GF-D8 (cell line): Measurements from ENCODE around the gene KANSL1L.
A peak's percentile ranks its signal among the peaks of the same experiment; 100 is the strongest.
"Not testable (repeated sequence)": the region's sequence is repeated elsewhere in the genome, so short reads cannot be mapped to it uniquely, and the experiment has no call there.

Experiments
- DNase-seq: peaks from one replicate; lab custom pipeline; 2025; lab: John Stamatoyannopoulos, UW

Gene KANSL1L

DNA sequence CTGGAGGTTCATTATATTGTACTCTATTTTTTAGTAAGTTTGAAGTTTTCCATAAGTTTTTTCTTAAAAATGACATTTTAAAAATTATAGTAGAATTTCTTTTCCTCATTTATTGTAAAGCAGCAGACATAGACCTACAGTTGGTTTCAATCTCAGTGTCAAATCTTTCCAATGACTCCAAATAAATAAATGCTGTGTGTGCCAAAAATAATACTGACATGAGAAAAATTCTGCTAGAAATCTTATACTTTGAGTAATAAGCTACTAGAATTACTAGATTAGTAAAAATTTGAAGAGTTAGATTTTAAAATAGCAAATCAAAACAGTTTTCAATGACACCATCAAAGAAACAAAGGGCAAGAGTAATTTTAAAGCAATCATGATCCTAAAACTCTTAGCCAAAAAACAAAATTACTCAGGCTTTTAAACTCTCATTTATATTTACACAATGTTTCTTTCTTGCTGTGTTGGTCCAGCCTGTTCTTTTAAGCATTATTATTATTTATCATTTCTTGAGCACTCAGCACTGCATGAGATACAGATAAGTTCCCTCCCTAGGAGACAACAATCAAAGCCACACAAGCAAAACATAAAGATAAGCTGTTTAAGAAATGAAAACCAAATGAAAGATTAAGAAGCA lies 8.3 kb upstream of the KANSL1L start:
- no peak for DNase-seq

DNA sequence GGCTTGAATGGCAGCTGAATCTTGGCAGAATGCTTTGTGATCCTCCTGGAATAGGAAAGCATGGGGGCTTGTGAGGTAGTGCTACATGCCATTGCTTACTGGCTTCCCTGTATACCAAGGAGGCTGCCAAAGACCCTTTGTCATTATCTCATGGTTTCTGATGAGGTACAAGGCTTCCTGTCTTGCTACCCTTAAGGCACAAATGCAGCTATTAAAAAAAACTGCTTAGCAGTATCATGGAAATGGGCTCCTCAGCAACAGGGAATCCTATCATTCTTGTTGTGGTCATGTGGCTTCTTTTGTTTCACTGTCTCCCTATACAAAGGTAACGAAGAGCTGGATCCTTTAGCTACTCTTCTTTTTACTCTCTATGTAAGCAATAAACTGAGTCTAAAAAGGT lies 6.6 kb upstream of the KANSL1L start:
- DNase-seq: no peak

DNA sequence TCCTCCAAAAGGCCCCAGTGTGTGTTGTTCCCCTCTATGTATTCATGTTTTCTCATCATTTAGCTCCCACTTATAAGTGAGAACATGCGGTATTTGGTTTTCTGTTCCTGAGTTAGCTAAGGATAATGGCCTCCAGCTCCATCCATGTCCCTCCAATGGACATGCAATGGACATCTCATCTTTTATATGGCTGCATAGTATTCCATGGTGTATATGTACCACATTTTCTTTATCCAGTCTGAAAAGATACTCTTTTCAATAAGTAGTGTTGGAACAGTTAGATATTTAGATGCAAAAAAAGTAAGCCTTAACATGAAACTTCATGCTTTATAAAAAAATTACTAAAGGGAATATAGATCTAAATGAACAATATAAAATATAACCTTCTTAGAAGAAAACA lies 5.9 kb upstream of the KANSL1L start:
- not testable (repeated sequence) for DNase-seq

DNA sequence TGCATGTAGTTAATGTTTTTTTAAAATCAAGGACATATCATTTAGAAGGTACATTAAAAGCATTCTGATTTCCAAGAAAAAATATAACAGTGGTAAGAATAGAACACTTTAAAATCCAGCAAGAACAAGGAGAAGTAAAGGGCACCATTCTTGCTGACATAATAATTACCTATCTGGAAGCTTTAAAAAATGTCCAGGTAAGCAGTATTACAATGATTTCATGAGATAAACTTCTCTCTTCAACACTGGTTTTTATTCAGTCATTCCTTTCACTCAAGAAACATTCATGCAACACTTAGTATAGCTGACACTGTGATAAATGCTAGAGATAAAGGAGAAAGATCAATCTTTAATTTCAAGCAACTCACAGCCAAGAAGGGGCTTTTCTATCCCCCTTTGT lies 2.9 kb upstream of the KANSL1L start:
- no peak for DNase-seq

- no peak for DNase-seq
Observed at GRCh38 chr2:210172219-210172575, 988 bp upstream of the KANSL1L start.

- DNase-seq: peak; percentile 88
Observed at GRCh38 chr2:210170446-210171303, 534 bp downstream of the KANSL1L start.

DNA sequence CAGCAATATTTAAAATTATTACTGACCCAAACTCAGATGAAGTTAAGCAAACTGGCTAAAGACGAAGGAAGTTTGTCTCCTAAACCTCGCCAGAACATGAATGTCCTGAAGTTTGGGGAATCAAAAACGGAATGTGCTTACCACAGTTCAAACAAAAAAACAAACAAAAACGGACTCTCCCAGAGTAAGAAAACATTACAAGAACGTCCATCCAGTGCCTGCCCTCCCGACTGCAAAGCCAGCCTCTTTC lies 1.1 kb downstream of the KANSL1L start:
- DNase-seq: no peak

- DNase-seq: peak; percentile 34
Observed at GRCh38 chr2:210169516-210170195, 1.6 kb downstream of the KANSL1L start.

DNA sequence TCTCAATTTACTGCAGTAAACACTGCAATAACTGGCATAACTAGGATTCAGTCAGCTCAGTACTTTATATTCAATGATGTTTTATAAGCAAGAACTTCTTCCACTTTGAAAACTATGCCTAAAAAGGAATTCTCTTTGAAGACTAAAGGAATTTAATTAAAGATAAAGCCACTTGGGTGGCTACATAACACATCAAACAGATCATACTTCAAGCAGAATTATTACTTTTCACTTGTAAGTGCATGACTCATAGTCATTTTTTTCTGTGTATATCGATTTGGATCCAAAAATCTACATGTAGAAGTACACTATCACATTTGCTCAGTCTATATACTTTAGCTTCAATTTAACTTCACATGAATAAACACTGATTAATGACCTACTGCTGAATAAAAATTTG lies 4.0 kb downstream of the KANSL1L start:
- no peak for DNase-seq

DNA sequence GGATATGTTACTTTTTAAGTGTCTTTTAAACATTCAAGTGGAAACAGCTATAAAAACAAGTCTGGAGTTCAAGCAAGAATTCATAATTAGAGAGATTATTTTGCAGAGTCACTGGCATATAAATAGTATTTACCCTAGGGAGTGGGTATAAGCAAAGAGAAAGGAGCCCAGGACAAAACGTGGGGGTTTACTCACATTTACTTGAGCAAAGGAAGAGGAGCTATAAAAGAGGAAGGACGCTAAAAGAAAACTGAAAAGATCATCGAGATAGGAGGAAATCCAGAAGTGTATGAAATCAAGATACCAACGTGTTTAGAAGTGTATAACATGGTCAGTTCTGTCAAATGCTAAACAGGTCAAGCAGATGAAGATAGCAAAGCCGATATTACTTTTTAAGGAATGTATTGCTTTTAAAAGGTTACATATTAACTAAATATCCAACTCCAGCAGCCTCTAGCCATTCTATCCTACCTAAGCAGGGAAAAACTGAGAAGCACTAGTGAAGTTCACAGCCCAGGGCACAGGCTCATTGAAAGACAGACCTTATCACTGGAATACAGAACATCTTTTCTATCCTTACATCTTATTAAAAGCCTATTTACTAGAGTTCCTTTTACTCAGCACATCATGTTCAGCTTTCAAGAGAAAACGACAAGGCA lies 8.6 kb downstream of the KANSL1L start:
- DNase-seq: peak; percentile 82

DNA sequence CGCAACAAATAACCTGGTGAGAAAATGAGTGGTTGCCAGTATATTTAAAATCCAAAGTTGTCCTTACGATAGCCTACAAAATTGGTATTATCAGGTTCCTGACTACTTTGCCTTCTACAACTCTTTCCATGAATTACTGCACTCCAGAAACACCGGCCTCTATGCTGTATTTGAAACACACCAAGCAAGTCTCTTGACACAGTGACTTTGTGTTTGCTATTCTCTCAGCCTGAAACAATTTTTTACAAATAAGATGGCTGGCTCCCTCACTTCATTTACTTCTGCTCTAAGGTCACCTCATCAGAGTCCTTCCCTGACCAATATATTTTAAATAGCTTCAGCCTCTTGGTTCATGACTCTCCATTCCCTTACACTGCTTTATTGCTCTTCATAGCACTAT lies 12.2 kb downstream of the KANSL1L start:
- no peak for DNase-seq

DNA sequence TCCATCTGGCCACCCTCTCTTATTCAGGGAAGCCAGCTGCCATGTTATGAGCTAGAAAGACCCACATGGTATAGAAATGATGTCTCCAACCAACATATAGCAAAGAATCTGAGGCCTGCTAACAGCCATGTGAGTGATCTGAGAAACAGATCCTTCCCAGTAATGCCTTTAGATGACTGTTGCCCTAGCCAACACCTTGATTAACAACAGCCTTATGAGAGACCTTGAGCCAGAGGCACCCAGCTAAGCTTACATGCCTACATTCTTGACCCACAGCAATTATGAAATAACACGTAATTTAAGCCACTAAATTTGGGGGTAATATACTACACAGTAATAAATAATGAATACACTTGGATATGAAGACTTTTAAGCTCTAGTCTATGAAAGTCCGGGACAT lies 13.0 kb downstream of the KANSL1L start:
- DNase-seq: no peak

DNA sequence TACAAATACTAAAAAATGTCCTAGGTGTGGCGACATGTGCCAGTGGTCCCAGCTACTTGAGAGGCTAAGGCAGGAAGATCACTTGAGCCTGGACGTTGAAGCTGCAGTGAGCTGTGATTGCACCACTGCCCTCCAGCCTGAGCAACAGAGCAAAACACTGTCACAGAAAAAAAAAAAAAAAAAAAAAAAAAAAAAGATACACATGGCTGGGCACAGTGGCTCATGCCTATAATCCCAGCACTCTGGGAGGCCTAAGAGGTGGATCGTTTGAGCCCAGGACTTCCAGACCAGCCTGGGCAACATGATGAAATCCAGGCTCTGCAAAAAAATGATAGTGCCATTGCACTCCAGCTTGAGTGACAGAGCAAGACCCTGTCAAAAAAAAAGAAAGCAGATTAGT lies 13.7 kb downstream of the KANSL1L start:
- DNase-seq: no peak

DNA sequence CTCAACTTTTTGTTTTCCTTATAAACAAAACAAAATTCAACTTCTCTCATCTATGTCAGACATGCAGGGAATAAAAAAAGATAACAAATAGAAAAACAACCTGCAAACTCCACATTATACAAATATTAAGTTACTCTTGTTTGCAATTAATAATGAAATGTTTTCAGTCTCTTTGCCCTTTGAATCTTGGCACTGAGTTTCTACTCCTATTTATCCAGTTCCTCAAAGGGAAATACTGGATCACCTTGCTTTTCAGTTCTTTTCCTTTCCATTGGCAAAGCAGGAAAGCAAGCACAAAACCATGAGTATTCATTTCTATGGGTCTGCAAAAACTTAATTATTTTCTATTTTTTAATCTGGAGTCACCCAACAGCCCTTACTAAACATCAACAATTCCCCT lies 23.6 kb downstream of the KANSL1L start:
- no peak for DNase-seq

DNA sequence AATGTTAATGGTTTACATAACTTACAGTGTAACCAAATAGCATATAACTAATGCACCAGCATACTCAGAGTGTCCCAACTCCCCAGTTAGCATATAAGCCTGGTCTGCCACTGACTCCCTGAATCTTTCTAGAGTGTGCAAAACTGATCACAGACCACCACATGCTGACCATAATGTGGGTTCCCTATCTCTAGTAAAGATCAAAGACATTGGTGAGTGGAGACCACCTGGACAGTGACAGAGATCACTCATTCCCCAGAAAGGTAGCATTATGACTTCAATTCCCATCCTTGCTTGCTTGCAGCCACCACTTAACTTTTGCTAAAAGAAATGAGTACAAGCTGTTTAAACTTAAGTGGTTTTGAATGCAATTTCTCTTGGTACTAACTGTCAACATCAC lies 39.0 kb downstream of the KANSL1L start:
- no peak for DNase-seq

- no peak for DNase-seq
Observed at GRCh38 chr2:210128961-210129360, 42.2 kb downstream of the KANSL1L start.

GRCh38 chr2:210113614-210114235 lies 57.5 kb downstream of the KANSL1L start:
- no peak for DNase-seq

DNA sequence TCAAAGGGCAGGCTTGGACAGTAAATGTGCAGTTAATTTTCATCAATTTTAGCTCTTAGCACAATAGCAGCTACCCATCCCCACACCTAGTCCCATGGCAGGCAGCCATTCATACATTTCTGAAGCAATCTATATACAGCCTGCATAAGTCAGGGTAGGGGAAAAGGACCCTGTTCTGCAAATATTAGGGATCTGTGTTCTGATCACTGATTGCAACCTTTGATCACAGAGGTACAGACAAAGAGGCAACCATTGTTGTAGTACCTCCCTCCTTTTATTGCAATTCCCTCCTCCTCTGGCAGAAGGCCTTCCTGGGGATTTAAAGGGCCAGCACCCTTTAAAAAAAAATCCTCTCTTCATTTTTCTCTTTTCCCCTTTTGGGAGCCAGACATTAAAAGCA lies 58.3 kb downstream of the KANSL1L start:
- no peak for DNase-seq

DNA sequence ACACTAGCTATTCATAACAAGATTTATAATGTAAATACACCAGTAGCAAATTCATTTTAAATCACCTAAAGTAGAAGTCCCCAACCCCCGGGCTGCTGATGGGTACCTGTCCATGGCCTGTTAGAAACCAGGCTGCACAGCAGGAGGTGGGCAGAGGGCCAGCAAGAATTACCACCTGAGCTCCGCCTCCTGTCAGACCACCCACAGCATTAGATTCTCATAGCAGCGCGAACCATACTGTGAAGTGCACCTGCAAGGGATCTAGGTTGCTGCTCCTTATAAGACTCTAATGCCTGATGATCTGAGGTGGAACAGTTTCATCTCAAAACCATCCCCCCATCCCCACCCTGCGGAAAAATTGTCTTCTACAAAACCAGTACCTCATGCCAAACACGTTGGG lies 71.3 kb downstream of the KANSL1L start:
- DNase-seq: no peak

- DNase-seq: no peak
Observed at GRCh38 chr2:210094787-210095186, 76.4 kb downstream of the KANSL1L start.

DNA sequence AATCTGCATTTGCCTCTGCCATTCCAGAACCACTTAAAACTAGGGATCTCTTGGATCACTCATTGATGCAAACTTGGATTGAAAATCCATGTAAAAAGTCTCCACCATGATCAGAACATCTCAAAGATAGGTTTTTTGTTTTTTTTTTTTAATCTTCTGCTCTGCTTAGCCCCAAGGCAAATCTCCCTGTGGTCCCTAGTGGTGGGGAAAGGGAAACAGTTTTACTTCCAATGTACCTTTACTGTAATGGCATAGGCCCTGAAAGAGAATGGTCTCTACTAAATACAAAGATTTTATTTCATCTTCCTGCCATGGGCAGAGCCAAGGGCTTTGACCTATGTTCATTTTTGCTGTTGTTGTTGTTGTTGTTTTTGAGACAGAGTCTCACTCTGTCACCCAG lies 78.4 kb downstream of the KANSL1L start:
- DNase-seq: no peak

DNA sequence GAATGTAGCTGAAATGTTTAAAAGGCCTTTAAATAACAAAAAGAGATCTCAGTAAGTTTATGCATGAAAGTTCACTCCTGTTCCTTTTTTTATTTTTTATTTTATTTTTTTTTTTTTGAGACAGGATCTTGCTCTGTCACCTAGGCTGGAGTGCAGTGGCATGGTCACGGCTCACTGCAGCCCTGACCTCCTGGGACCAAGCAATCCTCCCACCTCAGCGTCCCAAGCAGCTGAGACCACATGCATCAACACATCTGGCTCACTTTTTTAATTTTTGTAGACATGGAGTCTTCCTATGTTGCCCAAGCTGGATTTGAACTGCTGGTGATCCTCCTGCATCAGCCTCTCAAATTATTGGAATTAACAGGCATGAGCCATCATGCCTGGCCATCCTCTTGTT lies 84.3 kb downstream of the KANSL1L start:
- DNase-seq: no peak

- no peak for DNase-seq
Observed at GRCh38 chr2:210086292-210086691, 84.9 kb downstream of the KANSL1L start.
